K562 (cell line): Measurements from ENCODE around the gene CRADD. TPM values are rescaled to one million over a fixed set of nuclear protein-coding genes. Genes with fewer than 3 reads are reported as not detected.

ENCODE experiments used
- ATAC-seq: fragments of 200-7000 bp; cut with Tn5 transposase; 3 replicates; pipeline ENCODE4 v1.9.1; 2020; ENCODE audit warnings: moderate library complexity
- BruUV-seq: library from RNA; stranded (reverse); fragments of 400-500 nt; replicated peaks from 2 replicates; lab custom pipeline; 2021; lab: Mats Ljungman, UMichigan
- CTCF ChIA-PET: fragments of 300-600 bp; formaldehyde crosslinking; extraction: SDS; loops from one replicate; lab custom pipeline; 2021; ENCODE audit warnings: low intra/inter-chr PET ratio; lab: Yijun Ruan, JAX
- POLR2A ChIA-PET: fragments of 300-600, 350-650 bp; sonication (Branson Sonifier 250); formaldehyde crosslinking; extraction: SDS; loops from one replicate; lab custom pipeline; 2021; ENCODE audit warnings: antibody characterized with exemption, inconsistent platforms; lab: Yijun Ruan, JAX
- DNase-seq, 4 experiments: peaks; one replicate each; pipeline versions ENCODE4 v3.0.0 to v3.0.0-alpha.2; 2011 to 2018; ENCODE audit warnings: low spot score in 3 of 4, mixed read lengths in 3 of 4; ENCODE audit errors: extremely low read depth in 1 of 4
- FAIRE-seq: peaks from 2 replicates; lab custom pipeline; 2011; peaks lifted over from hg19 to GRCh38; lab: Jason Lieb, UNC
- H2AFZ ChIP-seq: 2 replicates; pipeline ENCODE4 v1.6.0; 2011; ENCODE audit warnings: low read depth, low read length, control low read depth, inconsistent platforms
- H3K27ac ChIP-seq: fragments of 200-600 bp; 3 replicates; pipeline ENCODE4 v1.8.0; 2011; ENCODE audit warnings: low read depth, mild to moderate bottlenecking, control low read depth, inconsistent platforms, low read length, moderate library complexity, mixed read lengths; ENCODE audit errors: extremely low read depth
- H3K27me3 ChIP-seq, 2 experiments: fragments of 300-600 bp in 1 of 2; 2 replicates in 1 of 2; 3 replicates in 1 of 2; pipeline versions ENCODE4 v1.6.0 to v1.8.0; 2011; ENCODE audit warnings: inconsistent platforms in 2 of 2, low read length in 2 of 2, mild to moderate bottlenecking in 1 of 2, mixed read lengths in 1 of 2, moderate library complexity in 1 of 2; ENCODE audit not compliant: control insufficient read depth in 2 of 2, insufficient read depth in 2 of 2
- H3K36me3 ChIP-seq: fragments of 300-600 bp; 3 replicates; pipeline ENCODE4 v1.8.0; 2011; ENCODE audit warnings: mild to moderate bottlenecking, low read length, inconsistent platforms; ENCODE audit not compliant: control insufficient read depth, insufficient read depth
- H3K4me1 ChIP-seq, 2 experiments: fragments of 200-600 bp in 1 of 2; replicated peaks in 1 of 2; 2 replicates in 1 of 2; 3 replicates in 1 of 2; pipeline versions ENCODE4 v1.5.1 to v1.8.0; 2011; ENCODE audit warnings: inconsistent platforms in 2 of 2, low read length in 2 of 2, mild to moderate bottlenecking in 1 of 2, mixed read lengths in 1 of 2, moderate library complexity in 1 of 2; ENCODE audit not compliant: control insufficient read depth in 2 of 2, insufficient read depth in 2 of 2
- H3K4me2 ChIP-seq: 2 replicates; pipeline ENCODE4 v1.6.1; 2011; ENCODE audit warnings: low read length, control low read depth, inconsistent platforms, mixed read lengths; ENCODE audit not compliant: insufficient read depth
- H3K4me3 ChIP-seq: fragments of 200-600 bp; sonication (generic), shearing (Covaris generic); 2 replicates; pipeline ENCODE4 v1.5.1; 2016; ENCODE audit warnings: control low read depth, inconsistent platforms
- H3K79me2 ChIP-seq: fragments of 200-600 bp; 3 replicates; pipeline ENCODE4 v1.8.0; 2011; ENCODE audit warnings: low read length, inconsistent platforms; ENCODE audit not compliant: control insufficient read depth, insufficient read depth
- H3K9ac ChIP-seq, 2 experiments: 2 replicates each; pipeline versions ENCODE4 v1.6.0 to v1.6.1; 2011; ENCODE audit warnings: low read depth in 2 of 2, low read length in 2 of 2, control low read depth in 1 of 2, inconsistent platforms in 1 of 2, mild to moderate bottlenecking in 1 of 2, mixed read lengths in 1 of 2; ENCODE audit not compliant: insufficient read depth in 1 of 2
- H3K9me1 ChIP-seq: one replicate; pipeline ENCODE4 v1.6.0; 2011; ENCODE audit warnings: inconsistent platforms, mild to moderate bottlenecking, low read length, moderate library complexity; ENCODE audit not compliant: control insufficient read depth, insufficient read depth
- H3K9me3 ChIP-seq: replicated peaks from 2 replicates; pipeline ENCODE4 v1.5.1; 2011; ENCODE audit warnings: low read depth, low read length, inconsistent platforms; ENCODE audit not compliant: control insufficient read depth, insufficient read depth
- H4K20me1 ChIP-seq: replicated peaks from 2 replicates; pipeline ENCODE4 v1.6.1; 2011; ENCODE audit warnings: low read length, inconsistent platforms, mixed read lengths; ENCODE audit not compliant: control insufficient read depth, insufficient read depth
- BACH1 ChIP-seq: fragments of 200-800 bp; sonication (Bioruptor generic); IDR thresholded peaks from 2 replicates; pipeline ENCODE4 v1.6.1; 2016; ENCODE audit warnings: missing genetic modification characterization, missing compliant biosample characterization
- STAT5B ChIP-seq: fragments of 250-450 bp; sonication (Bioruptor Pico); IDR thresholded peaks from 2 replicates; pipeline ENCODE4 v1.8.0; 2021; ENCODE audit warnings: mild to moderate bottlenecking, inconsistent platforms
- WGBS: fragments of 100-300 bp; shearing (Covaris generic); methylation state at CpG from one replicate; pipeline ENCODE4 v1.1.6; 2016; ENCODE audit warnings: low coverage, mixed read lengths; ENCODE audit not compliant: insufficient coverage; ENCODE audit errors: missing lambda C conversion rate; 5-methylcytosine and 5-hydroxymethylcytosine counted together
- in situ Hi-C: fragments of 300-500 bp; cut with MboI; formaldehyde crosslinking; loops from 4 replicates; pipeline ENCODE4 v1.15.0; 2018; ENCODE audit warnings: inconsistent platforms, mixed read lengths
- intact Hi-C: fragments of 100-400 bp; cut with micrococcal nuclease; formaldehyde crosslinking; loops from 2 replicates; pipeline ENCODE4 v1.14.2; 2022
- polyA plus RNA-seq, 8 experiments: library from polyadenylated mRNA; depleted of rRNA in 4 of 8; stranded (reverse) in 5 of 8; unstranded in 3 of 8; fragments of >200 nt; fragmentation: Nextera tagmentation in 2 of 8; fragmentation: Illumina TruSeq in 1 of 8; extraction: Ambion mirVana in 2 of 8; extraction: Trizol in 1 of 8; gene quantifications; 2 replicates each; pipeline versions ENCODE4 v1.2.1 to v1.2.3, GENCODE V29; 2011 to 2014; ENCODE audit warnings: inconsistent platforms in 1 of 8, missing spikeins in 1 of 8
- total RNA-seq, 7 experiments: library from RNA; depleted of rRNA in 6 of 7; stranded (reverse); fragments of >200 nt in 6 of 7; fragmentation: Illumina TruSeq in 2 of 7; extraction: Trizol in 2 of 7; gene quantifications; 2 replicates each; pipeline versions ENCODE4 v1.2.1 to v1.2.3, GENCODE V29; 2011 to 2021; ENCODE audit warnings: low replicate concordance in 1 of 7
- TF ChIP-seq, protein P1 (sequence below): sonication (generic); formaldehyde crosslinking; IDR thresholded peaks from 2 replicates; pipeline ENCODE4 v1.8.0; 2022; ENCODE audit warnings: mild to moderate bottlenecking, missing genetic modification reagents
- TF ChIP-seq, protein P2 (sequence below): fragments of 450-650 bp; formaldehyde crosslinking; IDR thresholded peaks from 2 replicates; pipeline ENCODE4 v1.4.0; 2020; ENCODE audit warnings: mild to moderate bottlenecking, mixed read lengths

CRADD gene
- total and polyA plus RNA-seq, 9 of the 15 experiments (the other 6 are each of a cell fraction or from before 2014, with no cell fraction given) = 20.5 to 41.1 (median 25.9) TPM

DNA sequence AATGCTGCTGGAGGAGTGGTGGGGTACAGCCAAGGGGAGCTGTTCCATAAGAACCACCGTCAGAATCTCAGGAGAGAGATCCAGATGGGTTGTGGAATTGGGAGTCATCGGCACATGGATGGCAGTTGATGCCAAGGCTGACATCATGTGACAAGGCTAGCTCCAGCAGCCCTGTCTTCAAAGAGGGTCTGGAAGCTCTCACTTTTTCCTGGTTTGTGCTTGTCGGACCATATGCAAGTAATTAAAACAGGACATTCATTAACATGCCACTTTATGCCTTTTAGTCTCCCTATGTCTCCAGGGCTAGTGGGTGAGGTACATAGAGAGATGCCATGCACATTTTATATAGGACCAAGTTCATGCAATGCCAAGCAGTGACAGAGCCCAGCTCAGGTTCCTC, 211.8 kb downstream of the CRADD start:
- in situ Hi-C loops = no loop called here
- CTCF ChIA-PET = no interaction called here
- TF ChIP-seq STAT5B (CRISPR knock-in tag) (no peak), BACH1 (tag) (no peak)
- TF ChIP-seq, protein P1, sequence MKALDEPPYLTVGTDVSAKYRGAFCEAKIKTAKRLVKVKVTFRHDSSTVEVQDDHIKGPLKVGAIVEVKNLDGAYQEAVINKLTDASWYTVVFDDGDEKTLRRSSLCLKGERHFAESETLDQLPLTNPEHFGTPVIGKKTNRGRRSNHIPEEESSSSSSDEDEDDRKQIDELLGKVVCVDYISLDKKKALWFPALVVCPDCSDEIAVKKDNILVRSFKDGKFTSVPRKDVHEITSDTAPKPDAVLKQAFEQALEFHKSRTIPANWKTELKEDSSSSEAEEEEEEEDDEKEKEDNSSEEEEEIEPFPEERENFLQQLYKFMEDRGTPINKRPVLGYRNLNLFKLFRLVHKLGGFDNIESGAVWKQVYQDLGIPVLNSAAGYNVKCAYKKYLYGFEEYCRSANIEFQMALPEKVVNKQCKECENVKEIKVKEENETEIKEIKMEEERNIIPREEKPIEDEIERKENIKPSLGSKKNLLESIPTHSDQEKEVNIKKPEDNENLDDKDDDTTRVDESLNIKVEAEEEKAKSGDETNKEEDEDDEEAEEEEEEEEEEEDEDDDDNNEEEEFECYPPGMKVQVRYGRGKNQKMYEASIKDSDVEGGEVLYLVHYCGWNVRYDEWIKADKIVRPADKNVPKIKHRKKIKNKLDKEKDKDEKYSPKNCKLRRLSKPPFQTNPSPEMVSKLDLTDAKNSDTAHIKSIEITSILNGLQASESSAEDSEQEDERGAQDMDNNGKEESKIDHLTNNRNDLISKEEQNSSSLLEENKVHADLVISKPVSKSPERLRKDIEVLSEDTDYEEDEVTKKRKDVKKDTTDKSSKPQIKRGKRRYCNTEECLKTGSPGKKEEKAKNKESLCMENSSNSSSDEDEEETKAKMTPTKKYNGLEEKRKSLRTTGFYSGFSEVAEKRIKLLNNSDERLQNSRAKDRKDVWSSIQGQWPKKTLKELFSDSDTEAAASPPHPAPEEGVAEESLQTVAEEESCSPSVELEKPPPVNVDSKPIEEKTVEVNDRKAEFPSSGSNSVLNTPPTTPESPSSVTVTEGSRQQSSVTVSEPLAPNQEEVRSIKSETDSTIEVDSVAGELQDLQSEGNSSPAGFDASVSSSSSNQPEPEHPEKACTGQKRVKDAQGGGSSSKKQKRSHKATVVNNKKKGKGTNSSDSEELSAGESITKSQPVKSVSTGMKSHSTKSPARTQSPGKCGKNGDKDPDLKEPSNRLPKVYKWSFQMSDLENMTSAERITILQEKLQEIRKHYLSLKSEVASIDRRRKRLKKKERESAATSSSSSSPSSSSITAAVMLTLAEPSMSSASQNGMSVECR (CRISPR knock-in tag) = no peak
- TF ChIP-seq, protein P2, sequence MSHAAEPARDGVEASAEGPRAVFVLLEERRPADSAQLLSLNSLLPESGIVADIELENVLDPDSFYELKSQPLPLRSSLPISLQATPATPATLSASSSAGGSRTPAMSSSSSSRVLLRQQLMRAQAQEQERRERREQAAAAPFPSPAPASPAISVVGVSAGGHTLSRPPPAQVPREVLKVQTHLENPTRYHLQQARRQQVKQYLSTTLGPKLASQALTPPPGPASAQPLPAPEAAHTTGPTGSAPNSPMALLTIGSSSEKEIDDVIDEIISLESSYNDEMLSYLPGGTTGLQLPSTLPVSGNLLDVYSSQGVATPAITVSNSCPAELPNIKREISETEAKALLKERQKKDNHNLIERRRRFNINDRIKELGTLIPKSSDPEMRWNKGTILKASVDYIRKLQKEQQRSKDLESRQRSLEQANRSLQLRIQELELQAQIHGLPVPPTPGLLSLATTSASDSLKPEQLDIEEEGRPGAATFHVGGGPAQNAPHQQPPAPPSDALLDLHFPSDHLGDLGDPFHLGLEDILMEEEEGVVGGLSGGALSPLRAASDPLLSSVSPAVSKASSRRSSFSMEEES (CRISPR knock-in tag) = peak; percentile 32
- no peaks in the 10 kb centered on the region for H3K9me3 ChIP-seq
- no peaks in the 10 kb centered on the region for H4K20me1 ChIP-seq
- no peak overlapping the region for H3K9ac ChIP-seq
- no peak overlapping the region for H2AFZ ChIP-seq
- no TSS peak for BruUV-seq
- no peak for FAIRE-seq
- POLR2A ChIA-PET = interaction anchor here (0.5 to 1.4 kb wide), 6 partner anchors 8 to 592 kb away, joined by 3 to 4 read pairs (median 3); no protein-coding TSS in a partner anchor
- no peaks in the 10 kb centered on the region for H3K27me3 ChIP-seq
- H3K36me3 ChIP-seq = no peaks in the 10 kb centered on the region
- no peak for ATAC-seq
- WGBS = 64% methylated on average over 3 of the region's 3 CpGs
- intact Hi-C loops = no loop called here
- DNase-seq = no peak
- H3K9me1 ChIP-seq = no peaks in the 10 kb centered on the region
- H3K79me2 ChIP-seq = no peaks in the 10 kb centered on the region
- no peak overlapping the region for H3K4me2 ChIP-seq
- no peak overlapping the region for H3K27ac ChIP-seq
- H3K4me1 ChIP-seq = peaks cover 0 to 11% of the 10 kb centered on the region in 2 experiments; a peak in 3 of 5 replicates
- no peak overlapping the region for H3K4me3 ChIP-seq
